ENCODE data around the gene FAHD1. TPM values are rescaled to one million over a fixed set of nuclear protein-coding genes. Genes with fewer than 3 reads are reported as not detected.

Gene FAHD1
- total and polyA plus RNA-seq, 9 of the 15 experiments (the other 6 are each of a cell fraction or from before 2014, with no cell fraction given) = 2.2 to 20.9 (median 10.7) TPM

DNA sequence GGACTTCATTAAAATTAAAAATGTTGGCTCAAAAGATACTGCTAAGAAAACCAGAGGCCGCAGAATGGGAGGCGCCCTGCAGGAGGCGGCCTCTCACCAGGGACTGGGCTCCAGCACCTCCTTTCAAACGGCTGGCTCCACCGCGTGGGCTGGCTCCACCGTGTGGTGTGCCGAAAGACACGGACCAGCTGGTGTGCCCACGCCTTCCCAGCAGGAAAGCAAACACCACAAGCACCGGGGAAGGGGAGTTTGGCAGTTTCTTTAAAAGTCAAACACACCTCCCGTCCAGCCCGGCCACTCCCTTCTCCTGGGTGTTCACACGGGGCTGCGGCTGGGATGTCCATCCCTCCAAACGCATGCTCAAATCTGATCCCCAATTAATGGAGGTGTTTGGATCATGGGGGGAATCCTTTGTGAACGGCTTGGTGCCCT, 14.3 kb upstream of the FAHD1 start (continued):
- TF ChIP-seq, protein P1, sequence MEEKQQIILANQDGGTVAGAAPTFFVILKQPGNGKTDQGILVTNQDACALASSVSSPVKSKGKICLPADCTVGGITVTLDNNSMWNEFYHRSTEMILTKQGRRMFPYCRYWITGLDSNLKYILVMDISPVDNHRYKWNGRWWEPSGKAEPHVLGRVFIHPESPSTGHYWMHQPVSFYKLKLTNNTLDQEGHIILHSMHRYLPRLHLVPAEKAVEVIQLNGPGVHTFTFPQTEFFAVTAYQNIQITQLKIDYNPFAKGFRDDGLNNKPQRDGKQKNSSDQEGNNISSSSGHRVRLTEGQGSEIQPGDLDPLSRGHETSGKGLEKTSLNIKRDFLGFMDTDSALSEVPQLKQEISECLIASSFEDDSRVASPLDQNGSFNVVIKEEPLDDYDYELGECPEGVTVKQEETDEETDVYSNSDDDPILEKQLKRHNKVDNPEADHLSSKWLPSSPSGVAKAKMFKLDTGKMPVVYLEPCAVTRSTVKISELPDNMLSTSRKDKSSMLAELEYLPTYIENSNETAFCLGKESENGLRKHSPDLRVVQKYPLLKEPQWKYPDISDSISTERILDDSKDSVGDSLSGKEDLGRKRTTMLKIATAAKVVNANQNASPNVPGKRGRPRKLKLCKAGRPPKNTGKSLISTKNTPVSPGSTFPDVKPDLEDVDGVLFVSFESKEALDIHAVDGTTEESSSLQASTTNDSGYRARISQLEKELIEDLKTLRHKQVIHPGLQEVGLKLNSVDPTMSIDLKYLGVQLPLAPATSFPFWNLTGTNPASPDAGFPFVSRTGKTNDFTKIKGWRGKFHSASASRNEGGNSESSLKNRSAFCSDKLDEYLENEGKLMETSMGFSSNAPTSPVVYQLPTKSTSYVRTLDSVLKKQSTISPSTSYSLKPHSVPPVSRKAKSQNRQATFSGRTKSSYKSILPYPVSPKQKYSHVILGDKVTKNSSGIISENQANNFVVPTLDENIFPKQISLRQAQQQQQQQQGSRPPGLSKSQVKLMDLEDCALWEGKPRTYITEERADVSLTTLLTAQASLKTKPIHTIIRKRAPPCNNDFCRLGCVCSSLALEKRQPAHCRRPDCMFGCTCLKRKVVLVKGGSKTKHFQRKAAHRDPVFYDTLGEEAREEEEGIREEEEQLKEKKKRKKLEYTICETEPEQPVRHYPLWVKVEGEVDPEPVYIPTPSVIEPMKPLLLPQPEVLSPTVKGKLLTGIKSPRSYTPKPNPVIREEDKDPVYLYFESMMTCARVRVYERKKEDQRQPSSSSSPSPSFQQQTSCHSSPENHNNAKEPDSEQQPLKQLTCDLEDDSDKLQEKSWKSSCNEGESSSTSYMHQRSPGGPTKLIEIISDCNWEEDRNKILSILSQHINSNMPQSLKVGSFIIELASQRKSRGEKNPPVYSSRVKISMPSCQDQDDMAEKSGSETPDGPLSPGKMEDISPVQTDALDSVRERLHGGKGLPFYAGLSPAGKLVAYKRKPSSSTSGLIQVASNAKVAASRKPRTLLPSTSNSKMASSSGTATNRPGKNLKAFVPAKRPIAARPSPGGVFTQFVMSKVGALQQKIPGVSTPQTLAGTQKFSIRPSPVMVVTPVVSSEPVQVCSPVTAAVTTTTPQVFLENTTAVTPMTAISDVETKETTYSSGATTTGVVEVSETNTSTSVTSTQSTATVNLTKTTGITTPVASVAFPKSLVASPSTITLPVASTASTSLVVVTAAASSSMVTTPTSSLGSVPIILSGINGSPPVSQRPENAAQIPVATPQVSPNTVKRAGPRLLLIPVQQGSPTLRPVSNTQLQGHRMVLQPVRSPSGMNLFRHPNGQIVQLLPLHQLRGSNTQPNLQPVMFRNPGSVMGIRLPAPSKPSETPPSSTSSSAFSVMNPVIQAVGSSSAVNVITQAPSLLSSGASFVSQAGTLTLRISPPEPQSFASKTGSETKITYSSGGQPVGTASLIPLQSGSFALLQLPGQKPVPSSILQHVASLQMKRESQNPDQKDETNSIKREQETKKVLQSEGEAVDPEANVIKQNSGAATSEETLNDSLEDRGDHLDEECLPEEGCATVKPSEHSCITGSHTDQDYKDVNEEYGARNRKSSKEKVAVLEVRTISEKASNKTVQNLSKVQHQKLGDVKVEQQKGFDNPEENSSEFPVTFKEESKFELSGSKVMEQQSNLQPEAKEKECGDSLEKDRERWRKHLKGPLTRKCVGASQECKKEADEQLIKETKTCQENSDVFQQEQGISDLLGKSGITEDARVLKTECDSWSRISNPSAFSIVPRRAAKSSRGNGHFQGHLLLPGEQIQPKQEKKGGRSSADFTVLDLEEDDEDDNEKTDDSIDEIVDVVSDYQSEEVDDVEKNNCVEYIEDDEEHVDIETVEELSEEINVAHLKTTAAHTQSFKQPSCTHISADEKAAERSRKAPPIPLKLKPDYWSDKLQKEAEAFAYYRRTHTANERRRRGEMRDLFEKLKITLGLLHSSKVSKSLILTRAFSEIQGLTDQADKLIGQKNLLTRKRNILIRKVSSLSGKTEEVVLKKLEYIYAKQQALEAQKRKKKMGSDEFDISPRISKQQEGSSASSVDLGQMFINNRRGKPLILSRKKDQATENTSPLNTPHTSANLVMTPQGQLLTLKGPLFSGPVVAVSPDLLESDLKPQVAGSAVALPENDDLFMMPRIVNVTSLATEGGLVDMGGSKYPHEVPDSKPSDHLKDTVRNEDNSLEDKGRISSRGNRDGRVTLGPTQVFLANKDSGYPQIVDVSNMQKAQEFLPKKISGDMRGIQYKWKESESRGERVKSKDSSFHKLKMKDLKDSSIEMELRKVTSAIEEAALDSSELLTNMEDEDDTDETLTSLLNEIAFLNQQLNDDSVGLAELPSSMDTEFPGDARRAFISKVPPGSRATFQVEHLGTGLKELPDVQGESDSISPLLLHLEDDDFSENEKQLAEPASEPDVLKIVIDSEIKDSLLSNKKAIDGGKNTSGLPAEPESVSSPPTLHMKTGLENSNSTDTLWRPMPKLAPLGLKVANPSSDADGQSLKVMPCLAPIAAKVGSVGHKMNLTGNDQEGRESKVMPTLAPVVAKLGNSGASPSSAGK (IDR thresholded peaks at IDR 0.05) = peak; percentile 75
- TF ChIP-seq ZFP36 (IDR thresholded peaks at IDR 0.05; ENCODE audit: low read depth, low read length, partially characterized antibody) = peak; percentile 6
- TF ChIP-seq CEBPG (CRISPR knock-in tag; IDR thresholded peaks at IDR 0.05) = no peak
- no peak for TF ChIP-seq CEBPG (tag; conservative IDR thresholded peaks at IDR 0.05 in 1 of 2, IDR thresholded peaks at IDR 0.05 in 1 of 2)
- TF ChIP-seq, protein P2, sequence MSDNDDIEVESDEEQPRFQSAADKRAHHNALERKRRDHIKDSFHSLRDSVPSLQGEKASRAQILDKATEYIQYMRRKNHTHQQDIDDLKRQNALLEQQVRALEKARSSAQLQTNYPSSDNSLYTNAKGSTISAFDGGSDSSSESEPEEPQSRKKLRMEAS (CRISPR knock-in tag; IDR thresholded peaks at IDR 0.05) = peak; percentile 90
- 0 out of 4 replicates have a peak, but pooled peaks of 1 of the 2 experiments have one; percentile 19 for TF ChIP-seq HDAC1 (IDR thresholded peaks at IDR 0.05)
- TF ChIP-seq NEUROD1 (IDR thresholded peaks at IDR 0.05; ENCODE audit: borderline replicate concordance, low read depth, low read length, partially characterized antibody) = no peak
- TF ChIP-seq, protein P3, sequence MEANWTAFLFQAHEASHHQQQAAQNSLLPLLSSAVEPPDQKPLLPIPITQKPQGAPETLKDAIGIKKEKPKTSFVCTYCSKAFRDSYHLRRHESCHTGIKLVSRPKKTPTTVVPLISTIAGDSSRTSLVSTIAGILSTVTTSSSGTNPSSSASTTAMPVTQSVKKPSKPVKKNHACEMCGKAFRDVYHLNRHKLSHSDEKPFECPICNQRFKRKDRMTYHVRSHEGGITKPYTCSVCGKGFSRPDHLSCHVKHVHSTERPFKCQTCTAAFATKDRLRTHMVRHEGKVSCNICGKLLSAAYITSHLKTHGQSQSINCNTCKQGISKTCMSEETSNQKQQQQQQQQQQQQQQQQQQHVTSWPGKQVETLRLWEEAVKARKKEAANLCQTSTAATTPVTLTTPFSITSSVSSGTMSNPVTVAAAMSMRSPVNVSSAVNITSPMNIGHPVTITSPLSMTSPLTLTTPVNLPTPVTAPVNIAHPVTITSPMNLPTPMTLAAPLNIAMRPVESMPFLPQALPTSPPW (CRISPR knock-in tag; IDR thresholded peaks at IDR 0.05) = 0 out of 2 replicates have a peak, but pooled peaks have one; percentile 16
- TF ChIP-seq, protein P4, sequence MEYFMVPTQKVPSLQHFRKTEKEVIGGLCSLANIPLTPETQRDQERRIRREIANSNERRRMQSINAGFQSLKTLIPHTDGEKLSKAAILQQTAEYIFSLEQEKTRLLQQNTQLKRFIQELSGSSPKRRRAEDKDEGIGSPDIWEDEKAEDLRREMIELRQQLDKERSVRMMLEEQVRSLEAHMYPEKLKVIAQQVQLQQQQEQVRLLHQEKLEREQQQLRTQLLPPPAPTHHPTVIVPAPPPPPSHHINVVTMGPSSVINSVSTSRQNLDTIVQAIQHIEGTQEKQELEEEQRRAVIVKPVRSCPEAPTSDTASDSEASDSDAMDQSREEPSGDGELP (CRISPR knock-in tag; IDR thresholded peaks at IDR 0.05; ENCODE audit: borderline replicate concordance) = peak; percentile 98
- TF ChIP-seq DACH1 (IDR thresholded peaks at IDR 0.05; ENCODE audit: partially characterized antibody) = peak; percentile 85
- TF ChIP-seq, protein P5, sequence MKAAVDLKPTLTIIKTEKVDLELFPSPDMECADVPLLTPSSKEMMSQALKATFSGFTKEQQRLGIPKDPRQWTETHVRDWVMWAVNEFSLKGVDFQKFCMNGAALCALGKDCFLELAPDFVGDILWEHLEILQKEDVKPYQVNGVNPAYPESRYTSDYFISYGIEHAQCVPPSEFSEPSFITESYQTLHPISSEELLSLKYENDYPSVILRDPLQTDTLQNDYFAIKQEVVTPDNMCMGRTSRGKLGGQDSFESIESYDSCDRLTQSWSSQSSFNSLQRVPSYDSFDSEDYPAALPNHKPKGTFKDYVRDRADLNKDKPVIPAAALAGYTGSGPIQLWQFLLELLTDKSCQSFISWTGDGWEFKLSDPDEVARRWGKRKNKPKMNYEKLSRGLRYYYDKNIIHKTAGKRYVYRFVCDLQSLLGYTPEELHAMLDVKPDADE (conservative IDR thresholded peaks at IDR 0.05; ENCODE audit: control insufficient read depth, low read depth, low read length) = peak; percentile 46; the same call in 1 of the 2 replicates
- TF ChIP-seq IFI16 (CRISPR knock-in tag; IDR thresholded peaks at IDR 0.05) = no peak

Measured in K562 (cell line).